ENCODE measurements around the gene DUT.
A peak's percentile ranks its signal among the peaks of the same experiment; 100 is the strongest.

DUT gene

DNA sequence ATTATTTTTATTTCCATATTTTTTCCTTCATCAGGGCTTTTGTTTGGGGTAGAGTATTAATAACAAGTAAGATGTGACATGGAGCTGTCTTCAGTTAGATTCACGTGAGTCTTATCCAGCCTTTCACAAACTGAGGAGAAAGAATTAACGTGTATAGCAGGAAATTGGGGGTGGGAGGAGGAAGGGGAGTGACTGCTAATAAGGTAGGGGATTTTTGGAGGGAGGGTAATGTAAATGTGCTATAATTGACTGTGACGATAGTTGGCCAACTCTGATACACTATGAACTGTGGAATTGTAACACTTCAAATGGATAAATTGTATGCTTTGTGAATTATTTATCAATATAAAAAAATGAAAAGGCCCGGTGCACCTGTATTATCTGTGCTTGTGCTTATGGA is 8.9 kb downstream of the DUT start:
- Histone ChIP-seq H3K4me2 (ENCODE audit: low read depth, low read length, poor library complexity, severe bottlenecking) (peak overlapping the region; percentile 17), H3K27me3 (ENCODE audit: insufficient read depth, low read length, poor library complexity, severe bottlenecking) (no peaks in the 10 kb centered on the region), H3K4me3 (ENCODE audit: low read length, poor library complexity, severe bottlenecking) (no peak overlapping the region), H3F3A (ENCODE audit: low read depth) (no peaks in the 10 kb centered on the region), H3K4me1 (ENCODE audit: insufficient read depth, low read length, poor library complexity, severe bottlenecking) (peaks cover 23% of the 10 kb centered on the region), H3K36me3 (ENCODE audit: insufficient read depth, low read length) (peaks cover 63% of the 10 kb centered on the region), H3K9me3 (ENCODE audit: insufficient read depth, low read depth, low read length) (no peaks in the 10 kb centered on the region), H3K9me2 (replicated peaks; ENCODE audit: low read depth, low read length) (no peaks in the 10 kb centered on the region), H3K79me2 (ENCODE audit: insufficient read depth, low read length) (peaks cover 47% of the 10 kb centered on the region), H3K9ac (ENCODE audit: low read depth, low read length, poor library complexity, severe bottlenecking) (no peak overlapping the region), H4K20me1 (ENCODE audit: insufficient read depth, low read length, poor library complexity, severe bottlenecking) (peaks cover 21% of the 10 kb centered on the region), H2AFZ (ENCODE audit: low read length) (no peak overlapping the region)
- TF ChIP-seq EZH2phosphoT487 (IDR thresholded peaks at IDR 0.05; ENCODE audit: borderline replicate concordance): no peak
- TF ChIP-seq, protein P1, sequence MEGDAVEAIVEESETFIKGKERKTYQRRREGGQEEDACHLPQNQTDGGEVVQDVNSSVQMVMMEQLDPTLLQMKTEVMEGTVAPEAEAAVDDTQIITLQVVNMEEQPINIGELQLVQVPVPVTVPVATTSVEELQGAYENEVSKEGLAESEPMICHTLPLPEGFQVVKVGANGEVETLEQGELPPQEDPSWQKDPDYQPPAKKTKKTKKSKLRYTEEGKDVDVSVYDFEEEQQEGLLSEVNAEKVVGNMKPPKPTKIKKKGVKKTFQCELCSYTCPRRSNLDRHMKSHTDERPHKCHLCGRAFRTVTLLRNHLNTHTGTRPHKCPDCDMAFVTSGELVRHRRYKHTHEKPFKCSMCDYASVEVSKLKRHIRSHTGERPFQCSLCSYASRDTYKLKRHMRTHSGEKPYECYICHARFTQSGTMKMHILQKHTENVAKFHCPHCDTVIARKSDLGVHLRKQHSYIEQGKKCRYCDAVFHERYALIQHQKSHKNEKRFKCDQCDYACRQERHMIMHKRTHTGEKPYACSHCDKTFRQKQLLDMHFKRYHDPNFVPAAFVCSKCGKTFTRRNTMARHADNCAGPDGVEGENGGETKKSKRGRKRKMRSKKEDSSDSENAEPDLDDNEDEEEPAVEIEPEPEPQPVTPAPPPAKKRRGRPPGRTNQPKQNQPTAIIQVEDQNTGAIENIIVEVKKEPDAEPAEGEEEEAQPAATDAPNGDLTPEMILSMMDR (conservative IDR thresholded peaks at IDR 0.05; ENCODE audit: low read length): no peak

DNA sequence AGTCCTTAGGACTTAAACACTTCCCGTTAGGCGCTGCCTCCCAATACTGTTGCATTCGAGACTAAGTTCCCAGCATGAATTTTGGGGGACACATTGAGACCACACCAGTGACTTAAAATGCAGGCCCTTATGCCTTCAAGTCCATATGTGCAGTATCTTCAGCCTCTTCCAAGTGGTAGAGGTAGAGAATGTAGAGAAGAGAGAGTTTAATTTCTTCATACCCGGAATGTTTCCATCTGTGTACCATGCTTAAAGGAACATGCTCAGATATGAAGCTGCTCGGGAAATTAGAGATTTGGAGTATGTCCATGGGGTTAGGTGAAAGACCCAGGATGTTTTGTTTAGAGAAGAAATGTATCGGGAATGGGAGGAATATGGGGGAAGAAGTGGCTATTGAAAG is 12.6 kb downstream of the DUT start:
- Histone ChIP-seq H4K20me1 (ENCODE audit: insufficient read depth, low read length, poor library complexity, severe bottlenecking) (no peaks in the 10 kb centered on the region), H3K36me3 (ENCODE audit: insufficient read depth, low read length) (peaks cover 37% of the 10 kb centered on the region), H3K4me1 (ENCODE audit: insufficient read depth, low read length, poor library complexity, severe bottlenecking) (peaks cover 6% of the 10 kb centered on the region), H3K9me3 (ENCODE audit: insufficient read depth, low read depth, low read length) (no peaks in the 10 kb centered on the region), H3F3A (ENCODE audit: low read depth) (no peaks in the 10 kb centered on the region), H3K4me3 (ENCODE audit: low read length, poor library complexity, severe bottlenecking) (no peak overlapping the region), H3K9ac (ENCODE audit: low read depth, low read length, poor library complexity, severe bottlenecking) (no peak overlapping the region), H3K27me3 (ENCODE audit: insufficient read depth, low read length, poor library complexity, severe bottlenecking) (no peaks in the 10 kb centered on the region), H3K79me2 (ENCODE audit: insufficient read depth, low read length) (peaks cover 12% of the 10 kb centered on the region; the same call in 1 of the 2 replicates), H3K9me2 (replicated peaks; ENCODE audit: low read depth, low read length) (no peaks in the 10 kb centered on the region), H3K4me2 (ENCODE audit: low read depth, low read length, poor library complexity, severe bottlenecking) (no peak overlapping the region), H2AFZ (ENCODE audit: low read length) (no peak overlapping the region)
- TF ChIP-seq EZH2phosphoT487 (IDR thresholded peaks at IDR 0.05; ENCODE audit: borderline replicate concordance): no peak
- TF ChIP-seq, protein P1 (conservative IDR thresholded peaks at IDR 0.05; ENCODE audit: low read length): no peak

DNA sequence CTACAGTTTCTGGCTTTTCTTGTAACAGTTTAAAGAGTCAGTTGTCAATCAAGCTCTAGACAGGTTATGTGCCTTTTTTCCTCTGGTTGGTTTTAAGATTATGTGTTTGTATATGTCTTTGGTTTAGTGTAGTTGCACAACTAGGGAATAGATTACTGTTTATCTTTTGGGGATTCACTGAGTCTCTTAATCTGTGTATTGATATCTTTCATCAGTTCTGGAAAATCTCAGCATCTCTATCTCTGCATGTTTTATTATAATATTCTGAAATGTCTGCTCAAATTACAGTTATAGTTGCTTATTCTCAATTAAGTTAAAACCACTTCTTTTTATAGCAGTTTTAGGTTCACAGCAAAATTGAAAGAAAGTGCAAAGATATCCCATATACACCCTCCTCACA is 14.3 kb downstream of the DUT start:
- H3K79me2 ChIP-seq (ENCODE audit: insufficient read depth, low read length): no peaks in the 10 kb centered on the region
- TF ChIP-seq EZH2phosphoT487 (IDR thresholded peaks at IDR 0.05; ENCODE audit: borderline replicate concordance): no peak
- TF ChIP-seq, protein P1 (conservative IDR thresholded peaks at IDR 0.05; ENCODE audit: low read length): no peak
- no peaks in the 10 kb centered on the region for H3F3A ChIP-seq (ENCODE audit: low read depth)
- no peak overlapping the region for H2AFZ ChIP-seq (ENCODE audit: low read length)
- peaks cover 31% of the 10 kb centered on the region for H3K36me3 ChIP-seq (ENCODE audit: insufficient read depth, low read length)
- no peak overlapping the region for H3K4me3 ChIP-seq (ENCODE audit: low read length, poor library complexity, severe bottlenecking)
- no peaks in the 10 kb centered on the region for H4K20me1 ChIP-seq (ENCODE audit: insufficient read depth, low read length, poor library complexity, severe bottlenecking)
- H3K9me2 ChIP-seq (replicated peaks; ENCODE audit: low read depth, low read length): no peaks in the 10 kb centered on the region
- no peaks in the 10 kb centered on the region for H3K4me1 ChIP-seq (ENCODE audit: insufficient read depth, low read length, poor library complexity, severe bottlenecking)
- H3K4me2 ChIP-seq (ENCODE audit: low read depth, low read length, poor library complexity, severe bottlenecking): no peak overlapping the region
- no peak overlapping the region for H3K9ac ChIP-seq (ENCODE audit: low read depth, low read length, poor library complexity, severe bottlenecking)
- no peaks in the 10 kb centered on the region for H3K27me3 ChIP-seq (ENCODE audit: insufficient read depth, low read length, poor library complexity, severe bottlenecking)
- H3K9me3 ChIP-seq (ENCODE audit: insufficient read depth, low read depth, low read length): no peaks in the 10 kb centered on the region

Data from Loucy (cell line).